HG02610 (cell line): ENCODE measurements around the gene TMEM255B.

Experiments used
- ATAC-seq: cut with Tn5 transposase; IDR thresholded peaks from one replicate; pipeline ENCODE4 v1.9.1; 2021; ENCODE audit warnings: mild to moderate bottlenecking, moderate library complexity; ENCODE audit not compliant: unreplicated experiment

The TMEM255B gene

GRCh38 chr13:113856716-113857065 lies 97.7 kb downstream of the TMEM255B start:
- no peak for ATAC-seq

- ATAC-seq: no peak
Observed at GRCh38 chr13:113857531-113858195, 98.6 kb downstream of the TMEM255B start.

GRCh38 chr13:113859311-113860050 lies 100.5 kb downstream of the TMEM255B start:
- no peak for ATAC-seq

GRCh38 chr13:113860051-113860664 lies 101.1 kb downstream of the TMEM255B start:
- no peak for ATAC-seq

- no peak for ATAC-seq
Observed at GRCh38 chr13:113860665-113861432, 101.8 kb downstream of the TMEM255B start.

GRCh38 chr13:113861433-113862030 lies 102.5 kb downstream of the TMEM255B start:
- no peak for ATAC-seq

GRCh38 chr13:113862191-113862930 lies 103.3 kb downstream of the TMEM255B start:
- no peak for ATAC-seq

- ATAC-seq: no peak
Observed at GRCh38 chr13:113862931-113863523, 104.0 kb downstream of the TMEM255B start.

- no peak for ATAC-seq
Observed at GRCh38 chr13:113863524-113864272, 104.7 kb downstream of the TMEM255B start, which contains the start of gene GAS6. GAS6 (minus strand) TSS chr13:113864076; CDS start chr13:113863920, 156 bp downstream.

GRCh38 chr13:113864273-113864890 lies 105.4 kb downstream of the TMEM255B start:
- no peak for ATAC-seq

GRCh38 chr13:113865427-113865826 lies 106.4 kb downstream of the TMEM255B start:
- no peak for ATAC-seq
